OCI-LY3 (cell line): ENCODE measurements around the gene ERGIC1.

Experiments
- H2AFZ ChIP-seq: fragments of 200-600, 300-600 bp; shearing (Covaris generic); 2 replicates; pipeline ENCODE4 v1.6.0; 2014; ENCODE audit warnings: antibody characterized with exemption, low read depth, low read length
- H3K27ac ChIP-seq: fragments of 200-600, 300-600 bp; sonication (generic); 2 replicates; pipeline ENCODE4 v1.5.1; 2014; ENCODE audit warnings: mild to moderate bottlenecking, low read length, moderate library complexity, mixed read lengths
- H3K27me3 ChIP-seq: fragments of 200-600, 300-600 bp; sonication (generic); 2 replicates; pipeline ENCODE4 v1.6.1; 2014; ENCODE audit warnings: low read depth, low read length, mixed read lengths
- H3K36me3 ChIP-seq: fragments of 200-600, 300-600 bp; sonication (generic); replicated peaks from 2 replicates; pipeline ENCODE3; 2014; ENCODE audit warnings: low read depth, low read length, mixed read lengths
- H3K4me1 ChIP-seq: fragments of 300-600, 200-600 bp; sonication (generic); 2 replicates; pipeline ENCODE4 v1.6.1; 2014; ENCODE audit warnings: low read length, mixed read lengths
- H3K4me2 ChIP-seq: fragments of 200-600, 300-600 bp; sonication (generic); 2 replicates; pipeline ENCODE4 v1.6.1; 2014; ENCODE audit warnings: low read length, mixed read lengths
- H3K4me3 ChIP-seq: fragments of 300-600, 200-600 bp; sonication (generic); 2 replicates; pipeline ENCODE4 v1.5.1; 2014; ENCODE audit warnings: antibody characterized with exemption, mild to moderate bottlenecking, low read length, moderate library complexity
- H3K79me2 ChIP-seq: fragments of 300-600, 200-600 bp; shearing (Covaris generic); 2 replicates; pipeline ENCODE4 v1.6.1; 2014; ENCODE audit warnings: mild to moderate bottlenecking, low read length, mixed read lengths
- H3K9ac ChIP-seq: fragments of 300-600, 200-600 bp; shearing (Covaris generic); 2 replicates; pipeline ENCODE4 v1.6.0; 2014; ENCODE audit warnings: mild to moderate bottlenecking, low read length, moderate library complexity
- H3K9me3 ChIP-seq: fragments of 200-600, 300-600 bp; shearing (Covaris generic); 2 replicates; pipeline ENCODE4 v1.6.1; 2014; ENCODE audit warnings: low read length, mixed read lengths; ENCODE audit not compliant: insufficient read depth
- H4K20me1 ChIP-seq: fragments of 200-600, 300-600 bp; sonication (generic); 2 replicates; pipeline ENCODE4 v1.6.1; 2016; ENCODE audit warnings: low read length, mixed read lengths; ENCODE audit not compliant: insufficient read depth
- EZH2phosphoT487 ChIP-seq: fragments of 200-600 bp; shearing (Covaris generic); IDR thresholded peaks from 2 replicates; pipeline ENCODE4 v1.6.1; 2018; ENCODE audit warnings: antibody characterized with exemption, mixed run types, low read depth
- TF ChIP-seq, protein P1 (sequence below): fragments of 200-600, 300-600 bp; sonication (generic); IDR thresholded peaks from 2 replicates; pipeline ENCODE4 v1.5.1; 2014; ENCODE audit warnings: antibody characterized with exemption, low read length, low read depth

The ERGIC1 gene

DNA sequence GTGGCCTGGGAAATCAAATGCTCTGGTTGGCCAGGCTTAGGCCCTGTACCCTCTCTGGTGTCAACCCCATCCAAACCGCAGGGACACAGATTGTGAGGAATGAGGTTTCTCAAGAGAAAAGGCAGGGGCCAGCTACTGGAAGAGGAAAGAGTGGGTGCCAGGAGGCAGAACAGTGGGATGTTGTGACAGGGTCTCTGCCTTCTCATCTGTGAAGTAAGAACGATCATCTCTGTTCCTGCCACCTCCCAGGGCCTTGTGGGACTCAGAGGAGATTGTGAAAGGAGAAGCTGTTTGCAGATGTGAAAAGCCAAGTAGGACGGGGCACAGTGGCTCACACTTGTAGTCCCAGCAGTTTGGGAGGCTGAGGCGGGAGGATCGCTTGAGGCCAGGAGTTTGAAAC lies 102.3 kb downstream of the ERGIC1 start:
- H2AFZ ChIP-seq = no peak overlapping the region
- H3K36me3 ChIP-seq = no peaks in the 10 kb centered on the region
- H3K27ac ChIP-seq = no peak overlapping the region
- H3K9me3 ChIP-seq = no peaks in the 10 kb centered on the region
- H3K27me3 ChIP-seq = no peaks in the 10 kb centered on the region
- no peak overlapping the region for H3K4me3 ChIP-seq
- no peak overlapping the region for H3K4me2 ChIP-seq
- H3K4me1 ChIP-seq = peaks cover 5% of the 10 kb centered on the region
- H3K79me2 ChIP-seq = no peaks in the 10 kb centered on the region
- no peaks in the 10 kb centered on the region for H4K20me1 ChIP-seq
- no peak for TF ChIP-seq EZH2phosphoT487
- TF ChIP-seq, protein P1, sequence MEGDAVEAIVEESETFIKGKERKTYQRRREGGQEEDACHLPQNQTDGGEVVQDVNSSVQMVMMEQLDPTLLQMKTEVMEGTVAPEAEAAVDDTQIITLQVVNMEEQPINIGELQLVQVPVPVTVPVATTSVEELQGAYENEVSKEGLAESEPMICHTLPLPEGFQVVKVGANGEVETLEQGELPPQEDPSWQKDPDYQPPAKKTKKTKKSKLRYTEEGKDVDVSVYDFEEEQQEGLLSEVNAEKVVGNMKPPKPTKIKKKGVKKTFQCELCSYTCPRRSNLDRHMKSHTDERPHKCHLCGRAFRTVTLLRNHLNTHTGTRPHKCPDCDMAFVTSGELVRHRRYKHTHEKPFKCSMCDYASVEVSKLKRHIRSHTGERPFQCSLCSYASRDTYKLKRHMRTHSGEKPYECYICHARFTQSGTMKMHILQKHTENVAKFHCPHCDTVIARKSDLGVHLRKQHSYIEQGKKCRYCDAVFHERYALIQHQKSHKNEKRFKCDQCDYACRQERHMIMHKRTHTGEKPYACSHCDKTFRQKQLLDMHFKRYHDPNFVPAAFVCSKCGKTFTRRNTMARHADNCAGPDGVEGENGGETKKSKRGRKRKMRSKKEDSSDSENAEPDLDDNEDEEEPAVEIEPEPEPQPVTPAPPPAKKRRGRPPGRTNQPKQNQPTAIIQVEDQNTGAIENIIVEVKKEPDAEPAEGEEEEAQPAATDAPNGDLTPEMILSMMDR = no peak
- H3K9ac ChIP-seq = no peak overlapping the region

DNA sequence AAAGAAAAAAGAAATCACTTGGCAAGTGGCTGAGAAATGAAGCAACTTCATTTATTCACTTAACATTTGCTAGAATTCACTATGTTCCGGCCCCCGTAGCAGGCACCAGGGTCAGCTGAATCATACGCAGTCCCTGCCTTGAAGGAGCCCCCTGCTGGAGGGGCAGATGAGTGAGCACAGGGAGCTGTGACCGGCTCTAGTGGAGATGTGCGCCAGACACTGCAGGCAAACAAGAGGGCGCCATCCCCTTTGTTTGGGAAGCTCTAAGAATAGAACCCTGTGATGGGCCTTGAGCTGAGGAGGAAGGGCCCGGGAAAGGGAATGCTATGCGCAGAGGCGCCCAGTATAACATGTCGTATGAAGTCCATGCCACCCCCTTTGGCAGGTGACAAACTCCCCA lies 105.0 kb downstream of the ERGIC1 start:
- H2AFZ ChIP-seq = no peak overlapping the region
- no peak for TF ChIP-seq EZH2phosphoT487
- TF ChIP-seq, protein P1 = peak; percentile 40
- H3K79me2 ChIP-seq = no peaks in the 10 kb centered on the region
- no peak overlapping the region for H3K4me3 ChIP-seq
- no peaks in the 10 kb centered on the region for H4K20me1 ChIP-seq
- H3K9me3 ChIP-seq = no peaks in the 10 kb centered on the region
- no peak overlapping the region for H3K9ac ChIP-seq
- H3K36me3 ChIP-seq = no peaks in the 10 kb centered on the region
- no peaks in the 10 kb centered on the region for H3K27me3 ChIP-seq
- no peaks in the 10 kb centered on the region for H3K4me1 ChIP-seq
- H3K27ac ChIP-seq = no peak overlapping the region
- no peak overlapping the region for H3K4me2 ChIP-seq

DNA sequence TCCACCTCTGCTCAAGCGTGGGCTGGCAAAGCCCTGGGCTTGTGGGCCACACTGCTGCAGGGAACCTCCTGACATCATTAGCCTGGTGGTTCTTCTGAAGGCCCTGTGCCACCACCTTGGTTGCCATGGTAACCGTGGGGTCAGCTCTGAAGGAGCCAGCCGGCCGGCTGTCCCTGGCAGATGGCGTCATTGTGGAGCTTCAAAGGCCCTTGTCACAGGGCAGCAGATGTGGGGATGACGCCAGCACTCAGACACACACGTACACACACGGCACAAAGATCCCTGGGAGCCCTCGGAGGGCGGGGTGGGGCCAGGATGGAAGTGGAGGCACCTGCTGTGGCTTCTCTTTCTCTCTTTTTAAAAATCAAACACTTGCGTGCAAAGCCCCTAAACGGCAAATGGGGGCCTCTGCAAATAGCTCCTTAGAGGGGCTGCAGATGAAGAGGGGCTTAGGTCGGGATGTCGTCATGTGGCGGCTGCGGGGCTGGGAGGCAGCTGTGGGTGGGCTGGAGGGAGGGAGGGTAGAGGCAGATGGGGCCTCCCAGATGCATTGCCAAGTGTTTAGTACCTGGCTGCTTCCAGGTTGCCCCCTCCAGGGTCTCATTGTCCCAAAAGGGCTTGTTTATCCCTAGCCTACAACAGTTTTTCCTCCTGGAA lies 105.7 kb downstream of the ERGIC1 start:
- Histone ChIP-seq H2AFZ (no peak overlapping the region), H3K79me2 (no peaks in the 10 kb centered on the region), H3K36me3 (no peaks in the 10 kb centered on the region), H3K4me2 (no peak overlapping the region), H3K27ac (no peak overlapping the region), H3K27me3 (no peaks in the 10 kb centered on the region), H3K9ac (no peak overlapping the region), H4K20me1 (no peaks in the 10 kb centered on the region), H3K4me3 (no peak overlapping the region), H3K4me1 (no peaks in the 10 kb centered on the region), H3K9me3 (no peaks in the 10 kb centered on the region)
- TF ChIP-seq, protein P1 = no peak
- TF ChIP-seq EZH2phosphoT487 = no peak

DNA sequence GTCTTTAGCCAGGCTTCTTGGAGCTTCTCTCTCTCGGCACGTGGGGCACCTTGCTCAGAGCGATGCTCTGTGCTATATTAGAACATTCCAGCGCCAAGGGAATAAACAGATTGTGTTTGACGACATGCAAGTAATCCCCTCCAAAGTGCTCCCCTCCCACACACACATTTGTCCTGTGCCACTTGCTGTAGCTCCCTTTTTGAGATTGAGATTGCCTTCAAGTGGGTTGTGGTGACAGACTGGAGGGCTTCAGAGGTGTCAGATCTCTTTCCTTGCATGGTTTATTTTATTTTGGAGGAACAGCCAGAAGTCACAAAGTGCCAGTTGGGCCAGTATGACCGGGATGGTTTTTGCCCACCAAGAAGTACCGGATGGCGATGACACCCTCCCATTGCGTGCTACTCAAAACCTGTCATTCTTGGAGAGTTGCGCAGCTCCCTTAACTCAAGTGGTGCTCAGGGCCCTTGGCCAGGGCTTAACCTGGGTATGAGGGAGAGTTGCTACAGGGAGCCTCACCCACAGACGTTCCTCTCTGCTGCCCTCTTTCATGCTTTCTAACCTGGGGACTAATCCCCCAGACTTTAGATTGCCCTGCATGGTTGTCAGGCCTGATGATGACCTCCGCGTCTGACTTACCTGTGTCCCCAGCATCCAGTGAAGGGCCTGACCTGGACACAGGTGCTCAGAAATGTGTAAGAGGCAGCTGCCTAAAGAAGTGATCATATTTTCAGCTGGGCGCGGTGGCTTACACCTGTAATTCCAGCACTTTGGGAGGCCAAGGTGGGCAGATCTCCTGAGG lies 106.4 kb downstream of the ERGIC1 start:
- Histone ChIP-seq H2AFZ (no peak overlapping the region), H3K27ac (no peak overlapping the region), H3K27me3 (no peaks in the 10 kb centered on the region), H4K20me1 (no peaks in the 10 kb centered on the region), H3K4me3 (no peak overlapping the region), H3K36me3 (no peaks in the 10 kb centered on the region), H3K79me2 (no peaks in the 10 kb centered on the region), H3K9ac (no peak overlapping the region), H3K4me1 (no peaks in the 10 kb centered on the region), H3K4me2 (no peak overlapping the region), H3K9me3 (no peaks in the 10 kb centered on the region)
- TF ChIP-seq, protein P1 = no peak
- TF ChIP-seq EZH2phosphoT487 = no peak
